NCI-H82 (cell line): ENCODE results near the gene RBFOX2.

Source experiments
- DNase-seq: peaks from one replicate; lab custom pipeline; 2025; lab: John Stamatoyannopoulos, UW

Gene RBFOX2

DNA sequence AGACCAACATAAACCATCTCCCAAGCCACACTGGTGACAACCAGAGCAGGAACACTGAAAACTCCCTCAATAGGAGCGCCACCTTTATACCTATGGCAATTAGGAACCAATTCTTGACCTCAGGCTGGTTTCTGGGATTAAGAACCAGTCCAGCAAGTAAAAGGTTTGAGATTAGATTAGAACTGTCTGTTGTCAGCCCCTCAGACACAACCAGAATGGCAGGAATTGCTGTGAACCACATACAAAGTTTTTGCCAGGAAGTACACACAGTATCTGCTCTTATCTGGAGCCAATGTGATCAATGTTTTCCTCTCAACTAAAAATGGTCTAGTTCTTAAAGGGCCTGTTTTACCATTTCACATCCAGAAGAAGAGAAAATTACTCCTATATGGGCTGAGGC lies 55.2 kb downstream of the RBFOX2 start:
- DNase-seq, result no peak

- DNase-seq, result no peak
These were observed 56.1 kb downstream of the RBFOX2 start for GRCh38 chr22:35972559-35972958.

DNA sequence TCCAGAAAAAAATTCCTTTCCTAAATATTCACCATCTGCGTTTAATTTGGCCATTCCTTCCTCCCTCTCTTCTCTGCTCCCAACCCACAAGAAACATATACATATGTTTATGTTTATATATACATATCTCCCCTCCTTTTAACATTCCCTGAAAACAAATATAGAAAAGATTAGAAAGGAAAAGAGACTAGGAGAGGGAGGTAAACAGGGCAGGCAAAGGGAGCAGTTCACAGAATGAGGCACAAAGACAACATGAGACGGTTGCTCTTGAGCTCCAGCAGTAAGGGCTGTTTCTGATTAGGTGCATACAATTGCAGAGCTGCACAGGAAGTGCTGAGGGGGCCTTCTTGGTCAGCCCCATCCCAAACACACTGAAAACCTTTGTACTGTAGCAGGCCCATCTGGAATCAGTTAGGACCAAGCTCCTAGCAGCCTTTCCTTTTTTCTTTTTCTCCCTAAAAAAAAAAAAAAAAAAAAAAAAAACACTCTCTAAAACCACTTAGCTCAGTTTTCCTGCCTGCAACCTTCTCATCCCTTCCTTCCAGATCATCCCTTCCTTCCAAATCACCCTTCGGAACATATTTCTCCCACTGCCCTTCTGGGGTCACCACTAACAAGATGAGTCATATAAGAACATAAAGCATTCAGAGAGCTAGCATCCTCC lies 57.0 kb downstream of the RBFOX2 start:
- no peak for DNase-seq

GRCh38 chr22:35970616-35971455 lies 57.8 kb downstream of the RBFOX2 start:
- DNase-seq, result no peak

DNA sequence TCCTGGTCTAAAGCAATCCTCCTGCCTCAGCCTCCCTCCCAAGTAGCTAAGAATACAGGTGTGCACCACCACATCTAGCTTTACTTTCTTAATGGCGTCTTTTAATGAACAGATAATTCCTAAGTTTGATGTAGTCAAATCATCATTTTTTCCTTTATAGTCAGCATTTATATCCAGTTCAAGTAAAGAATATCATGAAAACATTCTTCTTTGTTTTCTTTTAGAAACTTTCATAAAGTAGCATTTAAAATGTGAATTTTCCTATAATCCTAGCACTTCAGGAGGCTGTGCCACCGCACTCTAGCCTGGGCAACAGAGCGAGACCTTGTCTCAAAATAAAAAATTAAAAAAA lies 61.6 kb downstream of the RBFOX2 start:
- no peak for DNase-seq

- DNase-seq, result no peak
These were observed 62.1 kb downstream of the RBFOX2 start for GRCh38 chr22:35966314-35967045.

- DNase-seq, result no peak
These were observed 65.3 kb downstream of the RBFOX2 start for GRCh38 chr22:35963237-35963810.

DNA sequence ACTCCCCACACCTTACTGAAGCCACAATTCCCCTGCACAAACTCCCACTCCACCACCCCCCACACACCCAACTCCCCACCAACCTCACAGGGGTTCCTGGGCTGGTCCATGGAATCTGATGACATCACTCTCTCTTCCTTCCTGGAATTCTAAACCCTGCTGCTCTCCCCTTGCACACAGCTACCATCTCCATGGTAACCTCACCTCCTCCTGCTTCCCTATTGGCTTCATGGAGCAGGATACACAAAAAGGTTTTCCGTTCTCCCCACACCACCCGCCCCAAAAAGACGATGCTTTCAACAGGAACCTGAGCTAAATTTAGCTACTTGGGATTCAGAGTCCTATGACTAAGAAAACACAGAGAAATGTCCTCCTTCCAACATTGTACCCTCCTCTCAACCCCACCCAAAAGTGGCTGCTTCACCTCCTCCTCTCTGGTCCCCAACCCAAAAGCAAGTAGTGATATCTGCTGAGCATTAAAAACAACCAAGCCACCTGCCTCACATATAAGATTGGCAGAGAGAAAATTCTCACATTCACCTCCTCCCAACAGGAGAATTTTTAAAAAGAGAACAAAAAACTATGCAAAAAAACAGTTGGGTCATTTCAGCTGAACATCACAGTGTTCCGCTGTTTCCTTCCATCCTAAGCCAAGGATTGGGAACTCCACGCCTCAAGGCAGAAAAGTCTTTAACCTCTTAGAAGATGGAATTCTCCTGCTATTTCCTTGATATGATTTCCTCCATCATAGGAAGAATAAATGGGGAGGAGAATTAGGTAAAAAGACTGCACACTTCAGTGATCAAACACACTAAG lies 66.9 kb downstream of the RBFOX2 start:
- DNase-seq, result no peak

DNA sequence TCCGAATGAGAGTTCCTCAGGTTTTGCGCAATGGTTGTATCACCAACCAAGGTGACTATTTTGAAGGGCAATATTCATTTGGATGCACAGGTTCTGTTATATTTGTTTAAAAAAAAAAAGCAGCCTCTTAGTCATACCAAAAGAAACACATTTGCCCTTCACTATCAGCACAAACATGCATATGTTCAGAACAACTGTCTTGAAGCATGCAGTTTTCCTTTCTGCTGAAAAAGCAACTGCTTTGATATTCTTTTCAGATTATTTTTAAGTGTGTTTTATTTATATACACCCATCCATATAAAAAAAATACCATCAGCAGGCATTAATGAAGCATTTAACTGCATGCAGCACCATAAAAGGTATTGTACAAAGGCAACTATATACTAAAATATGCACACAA lies 67.8 kb downstream of the RBFOX2 start:
- no peak for DNase-seq

DNA sequence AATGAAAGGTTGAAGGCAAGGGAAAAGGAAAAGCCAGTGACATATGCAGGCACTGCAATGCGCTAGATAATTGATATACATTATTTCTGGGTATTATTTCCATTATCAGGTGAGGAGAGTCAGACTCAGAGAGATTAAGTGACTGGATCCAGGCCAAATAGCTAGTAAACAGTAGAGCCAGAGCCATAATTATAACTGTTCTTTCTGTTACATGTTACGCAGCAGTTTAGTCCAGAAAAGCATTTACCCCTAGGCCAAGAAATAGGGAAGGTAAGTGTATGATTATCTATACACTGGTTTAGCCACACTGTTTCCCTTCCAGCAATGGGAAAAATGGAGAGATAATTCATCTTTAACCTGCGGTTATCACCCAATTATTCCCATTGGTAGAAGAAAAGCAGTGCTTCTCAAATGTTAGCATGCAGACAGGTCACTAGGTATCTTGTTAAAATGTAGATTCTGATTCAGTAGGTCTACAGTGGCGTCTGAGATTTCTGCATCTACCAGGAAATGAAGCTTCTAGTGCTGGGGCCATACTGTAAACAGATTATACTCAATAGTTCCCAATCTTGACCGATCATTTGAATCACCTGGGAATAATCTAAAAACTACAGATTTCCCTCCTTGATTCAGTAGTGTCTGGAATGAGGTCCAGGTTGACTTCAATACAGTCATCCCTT lies 69.4 kb downstream of the RBFOX2 start:
- no peak for DNase-seq

DNA sequence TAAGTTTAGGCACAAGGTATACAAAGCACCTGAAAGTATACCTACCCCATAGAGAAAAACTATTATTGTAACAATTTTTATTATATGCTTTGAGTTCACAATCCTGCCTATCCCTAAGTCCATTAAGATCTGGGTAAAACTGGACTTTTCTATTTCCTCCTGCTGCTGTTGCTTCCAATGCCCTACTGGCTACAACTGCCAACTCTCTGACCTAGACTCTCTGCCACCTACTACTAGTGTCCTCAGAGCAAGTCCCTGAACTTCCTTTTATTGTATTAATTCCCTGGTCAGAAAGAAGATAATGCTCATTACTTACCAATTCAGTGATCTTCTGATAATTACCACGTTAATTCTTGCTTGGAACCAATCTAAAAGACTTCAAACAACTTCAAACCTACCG lies 70.3 kb downstream of the RBFOX2 start:
- DNase-seq, result no peak

- no peak for DNase-seq
These were observed 71.0 kb downstream of the RBFOX2 start for GRCh38 chr22:35957589-35957988.

- DNase-seq, result no peak
These were observed 71.8 kb downstream of the RBFOX2 start for GRCh38 chr22:35956850-35957249.

DNA sequence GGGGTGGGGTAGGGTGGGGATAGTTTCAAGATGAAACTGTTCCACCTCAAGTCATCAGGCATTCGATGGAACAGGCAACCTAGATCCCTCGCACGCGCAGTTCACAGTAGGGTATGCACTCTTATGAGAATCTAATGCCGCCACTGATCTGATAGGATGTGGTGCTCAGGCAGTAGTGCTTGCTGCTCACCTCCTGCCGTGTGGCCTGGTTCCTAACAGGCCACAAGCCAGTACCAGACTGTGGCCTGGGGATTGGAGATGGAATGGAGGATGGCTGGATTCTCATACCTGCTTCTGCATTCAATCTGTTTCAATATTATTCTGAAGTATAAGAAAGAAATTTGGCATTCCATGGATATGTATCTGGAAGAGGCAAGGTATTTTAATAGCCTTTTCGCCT lies 73.1 kb downstream of the RBFOX2 start:
- no peak for DNase-seq

DNA sequence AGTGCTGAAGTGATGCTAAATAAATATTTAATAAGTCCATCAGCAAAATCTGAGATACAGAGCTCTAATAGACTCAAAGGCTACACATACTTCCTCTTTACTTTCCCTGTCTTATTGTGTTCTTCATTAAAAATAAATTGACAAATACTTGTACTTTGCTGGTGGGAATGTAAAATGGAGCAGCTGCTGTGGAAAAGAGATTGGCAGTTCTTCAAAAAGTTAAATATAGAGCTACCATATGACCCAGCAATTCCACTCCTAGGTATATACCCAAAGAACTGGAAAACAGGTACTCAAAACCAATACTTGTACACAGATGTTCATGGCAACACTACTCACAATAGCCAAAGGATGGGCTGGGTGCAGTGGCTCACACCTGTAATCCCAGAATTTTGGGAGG lies 76.0 kb downstream of the RBFOX2 start:
- no peak for DNase-seq

GRCh38 chr22:35950262-35950661 lies 78.4 kb downstream of the RBFOX2 start:
- no peak for DNase-seq

DNA sequence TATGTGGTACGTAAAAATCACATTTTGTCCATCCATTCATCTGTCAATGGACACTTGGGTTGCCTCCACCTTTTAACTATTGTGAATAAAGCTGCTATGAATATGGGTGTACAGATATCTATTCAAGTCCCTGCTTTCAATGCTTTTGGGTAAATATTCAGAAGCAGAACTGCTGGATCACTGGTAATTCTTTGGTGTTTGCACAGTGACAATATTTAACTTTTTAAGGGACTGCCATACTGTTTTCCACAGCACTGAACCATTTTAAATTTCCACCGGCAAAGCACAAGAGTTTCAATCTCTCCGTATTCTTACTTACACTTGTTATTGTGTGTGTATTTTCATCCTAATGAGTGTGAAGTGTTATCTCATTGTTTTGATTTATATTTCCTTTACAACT lies 79.4 kb downstream of the RBFOX2 start:
- DNase-seq, result no peak

- no peak for DNase-seq
These were observed 80.7 kb downstream of the RBFOX2 start for GRCh38 chr22:35947794-35948425.

DNA sequence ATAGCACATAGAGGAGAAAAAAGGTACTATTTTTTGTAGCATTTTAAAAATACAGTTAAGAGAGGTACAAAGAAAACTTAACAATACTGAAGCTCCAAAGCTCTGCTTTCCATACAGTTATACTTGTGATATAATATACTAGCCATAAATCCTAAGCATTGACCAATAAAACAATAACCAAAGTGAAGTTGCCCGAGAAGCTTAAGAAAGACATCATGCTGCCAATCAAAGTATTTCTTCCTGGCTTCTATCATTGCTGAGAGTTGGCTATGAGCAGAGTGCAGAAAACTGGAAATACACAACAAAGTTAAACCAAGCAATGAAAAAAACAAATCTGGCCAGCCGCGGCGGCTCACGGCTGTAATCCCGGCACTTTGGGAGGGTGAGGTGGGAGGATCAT lies 84.2 kb downstream of the RBFOX2 start:
- no peak for DNase-seq

DNA sequence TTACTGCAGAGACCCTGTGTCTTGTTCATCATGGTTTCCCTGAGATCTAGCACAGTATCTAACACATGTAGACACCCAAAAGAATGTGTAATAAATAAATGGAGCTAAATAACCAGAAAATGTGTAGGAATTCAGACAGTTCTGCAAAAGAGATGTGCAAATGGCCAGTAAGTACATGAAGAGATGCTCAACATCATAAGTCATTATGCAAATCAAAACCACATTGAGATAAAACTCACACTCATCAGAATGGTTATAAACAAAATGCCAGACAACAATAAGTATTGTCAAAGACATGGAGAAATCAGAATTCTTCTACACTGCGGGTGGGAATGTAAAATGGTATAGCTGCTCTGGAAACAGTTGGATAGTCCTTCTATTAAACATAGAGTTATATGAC lies 88.5 kb downstream of the RBFOX2 start:
- DNase-seq, result no peak

DNA sequence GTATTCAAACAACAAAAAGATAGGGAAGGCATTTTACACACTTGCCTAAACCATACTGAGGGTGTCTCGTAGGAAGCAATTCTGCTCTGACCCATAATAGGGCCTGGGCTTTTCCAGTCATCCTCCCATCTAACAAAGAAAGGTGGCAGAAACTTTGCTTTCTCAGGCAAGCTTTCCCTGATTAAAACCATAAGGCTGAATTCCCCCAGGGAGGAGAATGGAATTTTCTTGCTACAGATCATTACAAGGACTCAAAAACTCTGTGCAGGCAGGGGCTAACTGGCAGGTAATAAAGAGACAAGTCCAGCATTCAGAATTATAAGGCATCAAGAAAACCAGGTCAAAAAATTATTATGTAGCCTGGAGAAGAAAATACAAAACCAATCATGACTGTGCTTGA lies 90.4 kb downstream of the RBFOX2 start:
- DNase-seq, result no peak
